ENCODE data around the gene ALDH1A2. TPM values are rescaled to one million over a fixed set of nuclear protein-coding genes. Genes with fewer than 3 reads are reported as not detected.

The ALDH1A2 gene
- total RNA-seq, 1 experiment from 2014 or later: 1.5 TPM

DNA sequence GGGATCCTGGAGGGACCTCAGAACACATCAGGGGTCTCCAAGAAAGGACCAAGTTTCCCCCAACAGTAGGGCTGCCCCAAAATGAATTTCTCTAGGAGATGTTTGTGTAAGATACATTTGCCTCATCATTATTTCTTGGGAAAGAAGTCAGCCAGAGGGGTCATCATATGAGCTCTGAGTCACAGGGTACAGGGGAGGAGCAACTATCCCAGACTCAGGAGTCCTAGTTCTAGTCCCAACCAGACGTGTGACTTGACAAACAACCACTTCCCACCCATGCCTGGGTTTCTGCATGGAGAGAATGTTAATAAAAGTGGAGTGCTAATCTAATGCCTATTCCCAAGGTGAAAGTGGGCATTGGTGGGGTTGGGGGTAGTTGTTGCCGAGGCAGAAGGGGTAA, 144.1 kb downstream of the ALDH1A2 start:
- Histone ChIP-seq H3K4me3 (ENCODE audit: low read depth, low read length, poor library complexity, severe bottlenecking) (no peak overlapping the region), H3K27me3 (replicated peaks; ENCODE audit: insufficient read depth, low read depth, low read length, poor library complexity) (no peaks in the 10 kb centered on the region), H3K4me1 (ENCODE audit: insufficient read depth, low read length, poor library complexity, severe bottlenecking) (no peaks in the 10 kb centered on the region), H3K9me3 (ENCODE audit: low read depth, low read length, poor library complexity, severe bottlenecking) (no peaks in the 10 kb centered on the region), H3K36me3 (ENCODE audit: insufficient read depth, low read length, poor library complexity, severe bottlenecking) (no peaks in the 10 kb centered on the region), H3K27ac (ENCODE audit: low read depth, low read length, poor library complexity, severe bottlenecking) (no peak overlapping the region)
- POLR2A ChIA-PET (ENCODE audit: low non-redundant PET): no interaction called here
- BruUV-seq (replicated peaks): no TSS peak
- CTCF ChIA-PET: no interaction called here
- TF ChIP-seq, protein P1, sequence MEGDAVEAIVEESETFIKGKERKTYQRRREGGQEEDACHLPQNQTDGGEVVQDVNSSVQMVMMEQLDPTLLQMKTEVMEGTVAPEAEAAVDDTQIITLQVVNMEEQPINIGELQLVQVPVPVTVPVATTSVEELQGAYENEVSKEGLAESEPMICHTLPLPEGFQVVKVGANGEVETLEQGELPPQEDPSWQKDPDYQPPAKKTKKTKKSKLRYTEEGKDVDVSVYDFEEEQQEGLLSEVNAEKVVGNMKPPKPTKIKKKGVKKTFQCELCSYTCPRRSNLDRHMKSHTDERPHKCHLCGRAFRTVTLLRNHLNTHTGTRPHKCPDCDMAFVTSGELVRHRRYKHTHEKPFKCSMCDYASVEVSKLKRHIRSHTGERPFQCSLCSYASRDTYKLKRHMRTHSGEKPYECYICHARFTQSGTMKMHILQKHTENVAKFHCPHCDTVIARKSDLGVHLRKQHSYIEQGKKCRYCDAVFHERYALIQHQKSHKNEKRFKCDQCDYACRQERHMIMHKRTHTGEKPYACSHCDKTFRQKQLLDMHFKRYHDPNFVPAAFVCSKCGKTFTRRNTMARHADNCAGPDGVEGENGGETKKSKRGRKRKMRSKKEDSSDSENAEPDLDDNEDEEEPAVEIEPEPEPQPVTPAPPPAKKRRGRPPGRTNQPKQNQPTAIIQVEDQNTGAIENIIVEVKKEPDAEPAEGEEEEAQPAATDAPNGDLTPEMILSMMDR (conservative IDR thresholded peaks at IDR 0.05; ENCODE audit: low read depth, low read length): no peak
- no peak for TF ChIP-seq EZH2 (IDR thresholded peaks at IDR 0.05; ENCODE audit: borderline replicate concordance, low read depth, low read length, poor library complexity, severe bottlenecking)
- intact Hi-C loops (cut with micrococcal nuclease; ENCODE audit: unreplicated experiment): no loop called here
- no peak for DNase-seq (ENCODE audit: low spot score)

DNA sequence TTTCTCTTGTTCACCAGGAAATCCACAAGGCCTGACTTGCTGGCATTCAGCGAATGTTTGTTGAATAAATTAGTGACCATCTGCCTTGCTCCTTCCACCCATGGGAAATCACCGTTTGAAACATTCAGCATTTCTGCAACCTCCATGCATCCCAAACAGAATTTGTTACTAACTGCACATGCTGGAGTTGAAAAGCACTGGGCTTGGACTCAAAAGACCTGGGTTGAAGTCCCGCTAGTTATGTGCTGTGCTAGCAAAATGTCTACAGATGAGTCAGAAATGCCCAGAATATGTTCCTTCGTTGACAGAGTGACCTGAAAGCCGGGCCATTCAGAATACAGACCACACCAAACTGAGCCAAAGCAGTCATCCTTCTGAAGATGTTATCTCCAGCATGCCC, 144.6 kb downstream of the ALDH1A2 start:
- no peak for TF ChIP-seq EZH2 (IDR thresholded peaks at IDR 0.05; ENCODE audit: borderline replicate concordance, low read depth, low read length, poor library complexity, severe bottlenecking)
- TF ChIP-seq, protein P1 (conservative IDR thresholded peaks at IDR 0.05; ENCODE audit: low read depth, low read length): no peak
- ChIA-PET CTCF (no interaction called here), POLR2A (ENCODE audit: low non-redundant PET) (no interaction called here)
- no peaks in the 10 kb centered on the region for H3K27me3 ChIP-seq (replicated peaks; ENCODE audit: insufficient read depth, low read depth, low read length, poor library complexity)
- BruUV-seq (replicated peaks): no TSS peak
- H3K36me3 ChIP-seq (ENCODE audit: insufficient read depth, low read length, poor library complexity, severe bottlenecking): no peaks in the 10 kb centered on the region
- no peaks in the 10 kb centered on the region for H3K9me3 ChIP-seq (ENCODE audit: low read depth, low read length, poor library complexity, severe bottlenecking)
- H3K27ac ChIP-seq (ENCODE audit: low read depth, low read length, poor library complexity, severe bottlenecking): no peak overlapping the region
- DNase-seq (ENCODE audit: low spot score): no peak
- no peaks in the 10 kb centered on the region for H3K4me1 ChIP-seq (ENCODE audit: insufficient read depth, low read length, poor library complexity, severe bottlenecking)
- no peak overlapping the region for H3K4me3 ChIP-seq (ENCODE audit: low read depth, low read length, poor library complexity, severe bottlenecking)
- intact Hi-C loops (cut with micrococcal nuclease; ENCODE audit: unreplicated experiment): no loop called here

DNA sequence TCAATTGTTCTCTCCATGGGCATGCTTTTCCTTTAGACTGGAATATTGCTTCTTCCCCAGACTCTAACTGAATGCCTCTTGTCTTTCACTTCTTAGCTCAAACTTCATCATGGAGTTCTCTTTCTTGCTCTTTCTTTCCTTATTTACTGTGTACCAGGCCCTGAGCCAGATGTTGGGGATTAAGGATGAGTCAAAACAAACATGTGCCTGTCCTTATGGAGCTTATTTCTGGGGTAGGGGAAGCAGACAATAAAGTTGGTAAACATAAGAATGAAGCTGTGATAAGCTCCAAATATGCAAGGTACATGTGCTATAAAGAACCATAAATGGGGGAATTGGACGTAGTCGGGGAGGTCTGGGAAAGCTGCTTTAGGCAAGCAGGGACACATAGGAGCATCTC, 145.8 kb downstream of the ALDH1A2 start:
- intact Hi-C loops (cut with micrococcal nuclease; ENCODE audit: unreplicated experiment): no loop called here
- no peak overlapping the region for H3K4me3 ChIP-seq (ENCODE audit: low read depth, low read length, poor library complexity, severe bottlenecking)
- no peaks in the 10 kb centered on the region for H3K27me3 ChIP-seq (replicated peaks; ENCODE audit: insufficient read depth, low read depth, low read length, poor library complexity)
- H3K9me3 ChIP-seq (ENCODE audit: low read depth, low read length, poor library complexity, severe bottlenecking): no peaks in the 10 kb centered on the region
- CTCF ChIA-PET: no interaction called here
- BruUV-seq (replicated peaks): no TSS peak
- H3K36me3 ChIP-seq (ENCODE audit: insufficient read depth, low read length, poor library complexity, severe bottlenecking): no peaks in the 10 kb centered on the region
- no peak overlapping the region for H3K27ac ChIP-seq (ENCODE audit: low read depth, low read length, poor library complexity, severe bottlenecking)
- POLR2A ChIA-PET (ENCODE audit: low non-redundant PET): no interaction called here
- no peaks in the 10 kb centered on the region for H3K4me1 ChIP-seq (ENCODE audit: insufficient read depth, low read length, poor library complexity, severe bottlenecking)
- TF ChIP-seq, protein P1 (conservative IDR thresholded peaks at IDR 0.05; ENCODE audit: low read depth, low read length): no peak
- no peak for TF ChIP-seq EZH2 (IDR thresholded peaks at IDR 0.05; ENCODE audit: borderline replicate concordance, low read depth, low read length, poor library complexity, severe bottlenecking)
- no peak for DNase-seq (ENCODE audit: low spot score)
